ENCODE data around the gene SERPINB6. TPM values are rescaled to one million over a fixed set of nuclear protein-coding genes. Genes with fewer than 3 reads are reported as not detected.

SERPINB6 gene
- total and polyA plus RNA-seq, 9 of the 15 experiments (the other 6 are each of a cell fraction or from before 2014, with no cell fraction given): 86.6 to 211 (median 143) TPM

- peak; percentile 86 for TF ChIP-seq MGA (IDR thresholded peaks at IDR 0.05)
- TF ChIP-seq BCL6 (CRISPR knock-in tag; IDR thresholded peaks at IDR 0.05): no peak
- no peak for TF ChIP-seq ZNF511 (CRISPR knock-in tag; IDR thresholded peaks at IDR 0.05)
- peak; percentile 47; the same call in 1 of the 2 replicates for TF ChIP-seq ZNF609 (CRISPR knock-in tag; IDR thresholded peaks at IDR 0.05; ENCODE audit: borderline replicate concordance)
- TF ChIP-seq ZBTB11 (CRISPR knock-in tag; IDR thresholded peaks at IDR 0.05): peak in 1 of 3 experiments; percentile 77; a peak in 2 of 6 replicates
Observed at GRCh38 chr6:3001773-3002293, 30.5 kb upstream of the SERPINB6 start (continued).

Data from K562 (cell line).